Ectodermal cell (in vitro differentiated cells): Measurements from ENCODE around the gene BRD9. TPM values are rescaled to one million over a fixed set of nuclear protein-coding genes. Genes with fewer than 3 reads are reported as not detected.
"Not testable (repeated sequence)": the region's sequence is repeated elsewhere in the genome, so short reads cannot be mapped to it uniquely, and the experiment has no call there.

Experiments used
- H3K27ac ChIP-seq: 2 replicates; pipeline ENCODE4 v1.7.0; 2013; ENCODE audit warnings: mild to moderate bottlenecking, low read depth, low read length; ENCODE audit not compliant: insufficient read depth, poor library complexity, severe bottlenecking
- H3K27me3 ChIP-seq: 2 replicates; pipeline ENCODE4 v1.7.0; 2013; ENCODE audit warnings: mild to moderate bottlenecking, low read length; ENCODE audit not compliant: insufficient read depth, control insufficient read depth, poor library complexity, severe bottlenecking
- H3K36me3 ChIP-seq: one replicate; pipeline ENCODE4 v1.7.0; 2013; ENCODE audit warnings: low read length; ENCODE audit not compliant: control insufficient read depth, insufficient read depth
- H3K4me1 ChIP-seq: one replicate; pipeline ENCODE4 v1.7.0; 2013; ENCODE audit warnings: low read length; ENCODE audit not compliant: control insufficient read depth, insufficient read depth
- H3K4me3 ChIP-seq: 2 replicates; pipeline ENCODE4 v1.7.0; 2013; ENCODE audit warnings: low read depth, low read length, control low read depth; ENCODE audit not compliant: insufficient read depth
- H3K9me3 ChIP-seq: 2 replicates; pipeline ENCODE4 v1.7.0; 2013; ENCODE audit warnings: mild to moderate bottlenecking, low read length, moderate library complexity; ENCODE audit not compliant: control insufficient read depth
- WGBS, 2 experiments: methylation state at CpG; one replicate each; pipeline ENCODE4 v1.1.7; 2013; ENCODE audit warnings: missing lambda C conversion rate in 2 of 2; 5-methylcytosine and 5-hydroxymethylcytosine counted together
- polyA plus RNA-seq, 4 experiments: library from polyadenylated mRNA; stranded (reverse); fragments of 50-300 nt; gene quantifications; one replicate each; pipeline ENCODE4 v1.2.3, GENCODE V29; 2013

BRD9 gene
- 47.8 TPM for polyA plus RNA-seq (2013, experiment 1 of 4)
- 59.6 TPM for polyA plus RNA-seq (2013, experiment 2 of 4)
- 37.0 TPM for polyA plus RNA-seq (2013, experiment 3 of 4)
- polyA plus RNA-seq (2013, experiment 4 of 4): 40.2 TPM

DNA sequence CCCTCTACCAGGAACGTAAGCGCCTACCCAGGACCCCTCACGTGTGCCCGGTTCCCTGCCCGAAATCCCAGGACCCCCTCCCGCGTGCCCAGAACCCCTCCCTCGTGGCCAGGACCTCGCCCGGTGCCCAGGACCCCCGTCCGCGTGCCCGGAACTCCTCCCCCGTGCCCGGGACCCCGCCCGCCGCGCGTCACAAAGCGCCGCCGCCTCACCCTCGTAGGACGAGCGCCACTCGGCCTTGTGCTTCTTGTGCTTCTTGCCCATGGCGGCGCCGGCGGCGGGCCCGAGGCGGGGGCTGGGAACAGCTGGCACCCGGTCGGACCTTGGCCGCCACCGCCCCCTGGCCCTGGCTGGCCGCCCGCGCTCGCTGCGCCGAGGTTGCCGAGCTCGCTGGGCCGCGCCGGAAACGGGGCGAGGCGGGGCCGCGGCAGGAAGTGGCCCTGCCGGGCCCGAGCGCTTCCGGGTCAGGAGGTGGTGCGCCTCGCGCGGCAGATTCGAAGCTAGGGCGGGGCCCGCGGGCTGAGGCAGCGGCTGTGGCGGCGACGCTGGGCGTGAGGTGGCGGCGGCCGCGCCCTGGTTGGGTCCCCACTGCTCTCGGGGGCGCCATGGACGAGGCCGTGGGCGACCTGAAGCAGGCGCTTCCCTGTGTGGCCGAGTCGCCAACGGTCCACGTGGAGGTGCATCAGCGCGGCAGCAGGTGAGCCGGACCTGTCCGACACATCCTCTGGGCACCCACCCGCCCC lies at the start of gene BRD9, which contains the start of gene TRIP13:
Gene BRD9 (minus strand): TSS at position 408 of the 743 bp plus-strand sequence. CDS start 144 bp downstream, at position 264.
Gene TRIP13 (plus strand): TSS at position 491 of the 743 bp plus-strand sequence. CDS start 115 bp downstream, at position 606.
- H3K4me1 ChIP-seq: peaks cover 19% of the 10 kb centered on the region
- no peaks in the 10 kb centered on the region for H3K9me3 ChIP-seq
- H3K36me3 ChIP-seq: peaks cover 39% of the 10 kb centered on the region
- H3K27ac ChIP-seq: peak within 1 kb of the TSS; percentile 87
- 0% methylated on average over 91 of the region's 91 CpGs for WGBS, 2 experiments
- H3K4me3 ChIP-seq: peak within 1 kb of the TSS; percentile 94
- H3K27me3 ChIP-seq: no peaks in the 10 kb centered on the region

DNA sequence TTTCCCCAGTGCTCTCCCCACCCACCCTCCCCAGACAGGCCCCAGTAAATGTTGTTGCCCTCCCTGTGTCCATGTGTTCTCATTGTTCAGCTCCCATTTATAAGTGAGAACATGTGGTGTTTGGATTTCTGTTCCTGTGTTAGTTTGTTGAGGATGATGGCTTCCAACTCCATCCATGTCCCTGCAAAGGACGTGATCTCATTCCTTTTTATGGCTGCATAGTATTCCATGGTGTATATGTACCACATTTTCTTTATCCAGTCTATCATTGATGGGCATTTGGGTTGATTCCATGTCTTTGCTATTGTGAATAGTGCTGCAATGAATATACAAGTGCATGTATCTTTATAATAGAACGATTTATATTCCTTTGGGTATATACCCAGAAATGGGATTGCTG lies 48.1 kb upstream of the BRD9 start:
- not testable (repeated sequence) for H3K27me3 ChIP-seq, H3K4me1 ChIP-seq, H3K4me3 ChIP-seq, H3K36me3 ChIP-seq, H3K27ac ChIP-seq, H3K9me3 ChIP-seq
- 85 to 86% methylated on average over 1 of the region's 2 CpGs for WGBS, 2 experiments

DNA sequence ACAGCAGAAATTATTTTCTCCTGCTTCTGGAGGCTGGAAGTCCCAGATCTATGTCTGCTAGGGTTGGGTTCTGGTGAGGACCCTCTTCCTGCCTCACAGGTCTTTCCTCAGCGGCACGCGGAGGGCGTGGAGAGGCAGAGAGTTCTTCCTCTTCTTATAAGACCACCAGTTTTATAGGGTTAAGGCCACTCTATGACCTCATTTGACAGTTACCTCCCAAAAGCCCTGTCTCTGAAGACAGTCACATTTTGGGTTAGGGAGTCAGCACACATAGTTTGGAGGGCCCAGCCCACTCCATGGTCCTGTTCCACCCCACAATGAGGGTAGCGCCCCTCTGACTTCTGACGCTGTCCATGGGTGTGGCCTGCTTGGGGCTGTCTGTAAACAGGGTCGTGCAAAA lies 46.8 kb upstream of the BRD9 start:
- H3K36me3 ChIP-seq: no peaks in the 10 kb centered on the region
- WGBS, 2 experiments: 91 to 93% methylated on average over 7 of the region's 7 CpGs
- H3K27me3 ChIP-seq: no peaks in the 10 kb centered on the region
- no peak overlapping the region for H3K27ac ChIP-seq
- no peaks in the 10 kb centered on the region for H3K4me1 ChIP-seq
- H3K4me3 ChIP-seq: no peak overlapping the region
- no peaks in the 10 kb centered on the region for H3K9me3 ChIP-seq

DNA sequence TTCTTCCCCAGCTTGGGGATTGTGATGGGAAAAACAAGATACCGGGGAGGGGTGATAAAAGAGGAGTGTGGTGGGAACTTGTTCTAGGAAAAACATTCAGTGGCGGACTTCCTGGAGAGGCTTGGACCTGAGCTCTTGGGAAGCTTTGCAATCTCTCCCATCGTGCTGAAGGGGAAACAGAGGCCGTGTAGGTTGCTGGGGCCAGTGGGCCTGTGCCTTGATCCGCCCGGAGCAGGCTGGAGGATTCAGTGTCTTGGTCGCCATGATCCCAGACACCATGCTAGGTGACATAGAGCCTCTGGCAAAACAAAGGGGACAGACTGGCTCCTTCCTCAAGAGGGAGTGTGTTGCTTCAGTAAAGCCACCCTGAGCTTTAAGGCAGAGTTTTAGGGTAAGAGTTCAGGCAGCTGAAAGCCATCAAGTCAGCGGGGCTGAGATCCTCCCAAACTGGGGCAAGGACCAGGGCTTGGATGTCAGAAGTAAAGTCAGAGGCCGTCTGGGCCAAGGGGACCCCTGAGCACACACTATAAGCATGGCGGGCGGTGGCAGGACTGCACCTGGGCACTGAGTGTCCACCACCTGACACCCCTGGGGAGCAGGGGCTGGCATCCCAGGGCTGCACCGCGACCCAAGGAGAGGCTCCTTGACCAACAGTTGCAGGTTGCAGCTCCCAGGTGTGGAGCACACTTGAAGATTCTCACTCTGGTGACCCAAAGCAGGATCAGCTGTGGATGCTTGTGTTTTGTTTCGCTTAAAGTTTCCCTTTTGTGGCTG lies 44.7 kb upstream of the BRD9 start:
- Histone ChIP-seq H3K4me3 (no peak overlapping the region), H3K4me1 (no peaks in the 10 kb centered on the region), H3K9me3 (no peaks in the 10 kb centered on the region), H3K36me3 (no peaks in the 10 kb centered on the region), H3K27ac (no peak overlapping the region), H3K27me3 (no peaks in the 10 kb centered on the region)
- WGBS, 2 experiments: 93% methylated on average over 14 of the region's 14 CpGs

DNA sequence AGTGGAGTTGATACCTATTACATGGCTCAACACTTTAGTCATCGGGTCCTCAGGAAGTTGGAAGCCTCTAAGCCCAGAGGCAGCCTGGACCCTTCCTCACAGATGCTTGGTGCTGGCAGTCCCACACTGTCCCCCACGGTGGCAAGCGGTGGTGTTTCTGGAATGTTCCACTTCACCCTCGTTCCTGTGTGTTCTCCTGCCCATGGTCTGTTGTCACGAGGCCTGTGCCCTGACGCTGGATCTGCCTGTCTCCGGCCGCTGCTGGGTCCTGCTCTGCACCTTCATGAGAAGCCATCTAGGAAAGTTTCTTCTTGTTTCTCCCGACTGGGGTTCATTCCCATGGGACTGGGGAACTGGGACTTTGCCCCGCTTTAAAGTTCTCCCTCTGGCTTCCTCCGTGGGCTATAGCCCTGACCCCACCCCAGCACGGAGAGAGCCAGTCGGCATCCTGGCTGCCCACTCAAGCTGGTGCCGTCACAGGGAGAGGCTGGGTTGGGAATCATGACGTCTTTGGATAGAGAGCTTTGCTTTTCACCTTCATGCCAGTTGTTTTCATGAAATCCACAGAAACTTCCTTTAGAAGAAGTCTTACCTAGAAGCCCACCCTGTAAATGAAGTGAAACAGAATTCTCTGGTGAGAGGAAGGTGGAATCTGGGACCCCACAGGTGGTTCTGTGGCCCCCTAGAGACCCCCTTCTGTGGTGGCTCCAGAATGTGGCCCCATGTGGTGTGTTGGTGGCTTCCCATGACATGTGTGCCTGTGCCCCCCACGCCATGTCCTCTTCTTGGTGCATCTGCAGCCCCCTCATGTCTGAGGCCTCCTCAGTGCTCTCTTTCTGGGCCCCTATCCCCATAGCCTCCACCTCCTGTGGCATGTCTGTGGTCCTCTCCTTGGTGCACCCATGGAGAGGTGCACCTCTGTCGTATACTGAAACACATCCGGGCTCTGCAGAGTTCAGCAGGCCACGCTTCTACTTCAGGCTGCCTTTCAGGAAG lies 43.8 kb upstream of the BRD9 start:
- H3K9me3 ChIP-seq: no peaks in the 10 kb centered on the region
- H3K27ac ChIP-seq: no peak overlapping the region
- WGBS, 2 experiments: 93 to 94% methylated on average over 19 of the region's 19 CpGs
- no peaks in the 10 kb centered on the region for H3K36me3 ChIP-seq
- H3K4me1 ChIP-seq: no peaks in the 10 kb centered on the region
- H3K4me3 ChIP-seq: no peak overlapping the region
- H3K27me3 ChIP-seq: no peaks in the 10 kb centered on the region

DNA sequence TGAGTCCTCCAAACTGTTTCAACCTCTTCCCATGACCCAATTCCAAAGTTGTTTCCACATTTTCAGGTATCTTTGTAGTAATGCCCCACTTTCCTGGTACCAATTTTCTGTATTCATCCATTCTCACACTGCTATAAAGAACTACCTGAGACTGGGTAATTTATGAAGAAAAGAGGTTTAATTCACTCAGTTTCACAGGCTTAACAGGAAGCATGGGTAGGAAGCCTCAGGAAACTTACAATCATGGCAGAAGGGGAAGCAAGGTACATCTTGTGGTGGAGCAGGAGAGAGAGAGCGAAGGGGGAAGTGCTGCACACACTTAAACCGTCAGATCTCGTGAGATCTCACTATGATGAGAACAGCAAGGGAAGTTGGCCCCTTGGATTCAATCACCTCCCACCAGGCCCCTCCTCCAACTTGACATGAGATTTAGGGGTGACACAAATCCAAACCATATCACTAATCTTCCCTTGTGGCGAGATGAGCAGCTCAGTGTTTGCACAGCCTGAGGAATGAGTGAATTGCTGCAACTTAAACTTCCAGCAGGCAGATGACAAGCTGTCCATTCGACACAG lies 43.0 kb upstream of the BRD9 start:
- Histone ChIP-seq H3K27ac (no peak overlapping the region), H3K36me3 (no peaks in the 10 kb centered on the region), H3K27me3 (no peaks in the 10 kb centered on the region), H3K9me3 (no peaks in the 10 kb centered on the region), H3K4me3 (no peak overlapping the region), H3K4me1 (no peaks in the 10 kb centered on the region)
- WGBS, 2 experiments: 85 to 90% methylated on average over 5 of the region's 5 CpGs

DNA sequence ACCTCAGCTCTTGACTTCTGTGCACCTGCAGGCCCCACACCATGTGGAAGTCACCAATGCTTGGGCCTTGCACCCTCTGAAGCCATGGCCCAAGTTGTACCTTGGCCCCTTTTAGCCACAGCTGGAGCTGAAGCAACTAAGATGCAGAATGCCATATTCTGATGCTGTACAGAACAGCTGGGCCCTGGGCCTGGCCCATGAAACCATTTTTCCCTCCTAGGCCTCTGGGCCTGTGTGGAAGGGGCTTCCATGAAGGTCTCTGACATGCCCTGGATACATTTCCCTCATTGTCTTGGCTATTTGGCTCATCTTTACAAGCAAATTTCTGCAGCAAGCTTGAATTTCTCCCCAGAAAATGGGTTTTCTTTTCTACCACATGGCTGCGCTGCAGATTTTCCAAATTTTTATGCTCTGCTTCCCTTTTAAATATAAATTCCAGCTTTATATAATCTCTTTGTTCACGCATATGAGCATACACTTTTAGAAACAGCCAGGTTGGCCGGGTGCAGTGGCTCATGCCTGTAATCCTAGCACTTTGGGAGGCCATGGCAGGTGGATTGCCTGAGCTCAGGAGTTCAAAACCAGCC lies 41.9 kb upstream of the BRD9 start:
- 84 to 93% methylated on average over 3 of the region's 3 CpGs for WGBS, 2 experiments
- not testable (repeated sequence) for H3K27me3 ChIP-seq, H3K9me3 ChIP-seq, H3K4me3 ChIP-seq, H3K36me3 ChIP-seq, H3K27ac ChIP-seq, H3K4me1 ChIP-seq

DNA sequence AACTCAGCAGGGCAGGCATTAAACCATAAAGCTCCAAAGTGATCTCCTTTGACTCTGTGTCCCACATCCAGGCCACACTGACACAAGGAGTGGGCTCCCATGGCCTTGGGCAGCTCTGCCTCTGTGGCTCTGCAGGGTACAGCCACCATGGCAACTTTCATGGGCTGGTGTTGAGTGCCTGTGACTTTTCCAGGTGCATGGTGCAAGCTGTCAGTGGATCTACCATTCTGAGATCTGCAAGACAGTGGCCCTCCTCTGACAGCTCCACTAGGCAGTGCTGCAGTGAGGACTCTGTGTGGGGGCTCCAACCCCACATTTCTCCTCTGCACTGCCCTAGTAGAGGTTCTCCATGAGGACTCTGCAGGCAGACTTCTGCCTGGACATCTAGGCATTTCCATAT lies 41.4 kb upstream of the BRD9 start:
- H3K27ac ChIP-seq, H3K4me1 ChIP-seq, H3K36me3 ChIP-seq, H3K9me3 ChIP-seq, H3K4me3 ChIP-seq, H3K27me3 ChIP-seq: not testable (repeated sequence)

DNA sequence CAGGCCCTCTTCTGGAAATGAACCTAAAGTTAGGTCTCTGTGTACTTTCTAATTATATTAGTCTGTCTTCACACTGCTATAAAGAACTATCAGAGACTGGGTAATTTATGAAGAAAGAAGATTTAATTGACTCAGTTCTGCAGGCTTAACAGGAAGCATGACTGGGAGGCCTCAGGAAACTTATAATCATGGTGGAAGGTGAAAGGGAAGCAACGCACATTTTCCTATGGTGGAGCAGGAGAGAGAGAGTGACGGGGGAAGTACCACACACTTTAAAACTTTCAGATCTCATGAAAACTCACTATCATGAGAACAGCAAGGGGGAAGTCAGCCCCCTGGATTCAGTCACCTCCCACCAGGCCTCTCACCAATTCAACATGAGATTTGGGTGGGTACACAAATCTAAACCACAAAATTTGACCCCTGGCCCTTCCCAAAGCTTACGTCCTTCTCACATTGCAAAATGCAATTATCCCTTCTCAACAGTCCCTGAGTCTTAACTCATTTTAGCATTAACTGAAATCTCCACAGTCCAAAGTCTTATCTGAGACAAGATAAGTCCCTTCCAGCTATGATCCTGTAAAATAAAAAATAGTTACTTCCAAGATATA lies 40.8 kb upstream of the BRD9 start:
- H3K27ac ChIP-seq: no peak overlapping the region
- no peak overlapping the region for H3K4me3 ChIP-seq
- H3K4me1 ChIP-seq: no peaks in the 10 kb centered on the region
- no peaks in the 10 kb centered on the region for H3K27me3 ChIP-seq
- no peaks in the 10 kb centered on the region for H3K36me3 ChIP-seq
- no peaks in the 10 kb centered on the region for H3K9me3 ChIP-seq
- 85 to 90% methylated on average over 3 of the region's 3 CpGs for WGBS, 2 experiments
